GM21717 (cell line): ENCODE results near the gene PFKFB2.

Experiments
- ATAC-seq: cut with Tn5 transposase; IDR thresholded peaks from one replicate; pipeline ENCODE4 v1.9.1; 2021; ENCODE audit warnings: mild to moderate bottlenecking, moderate library complexity; ENCODE audit not compliant: unreplicated experiment

Gene PFKFB2

DNA sequence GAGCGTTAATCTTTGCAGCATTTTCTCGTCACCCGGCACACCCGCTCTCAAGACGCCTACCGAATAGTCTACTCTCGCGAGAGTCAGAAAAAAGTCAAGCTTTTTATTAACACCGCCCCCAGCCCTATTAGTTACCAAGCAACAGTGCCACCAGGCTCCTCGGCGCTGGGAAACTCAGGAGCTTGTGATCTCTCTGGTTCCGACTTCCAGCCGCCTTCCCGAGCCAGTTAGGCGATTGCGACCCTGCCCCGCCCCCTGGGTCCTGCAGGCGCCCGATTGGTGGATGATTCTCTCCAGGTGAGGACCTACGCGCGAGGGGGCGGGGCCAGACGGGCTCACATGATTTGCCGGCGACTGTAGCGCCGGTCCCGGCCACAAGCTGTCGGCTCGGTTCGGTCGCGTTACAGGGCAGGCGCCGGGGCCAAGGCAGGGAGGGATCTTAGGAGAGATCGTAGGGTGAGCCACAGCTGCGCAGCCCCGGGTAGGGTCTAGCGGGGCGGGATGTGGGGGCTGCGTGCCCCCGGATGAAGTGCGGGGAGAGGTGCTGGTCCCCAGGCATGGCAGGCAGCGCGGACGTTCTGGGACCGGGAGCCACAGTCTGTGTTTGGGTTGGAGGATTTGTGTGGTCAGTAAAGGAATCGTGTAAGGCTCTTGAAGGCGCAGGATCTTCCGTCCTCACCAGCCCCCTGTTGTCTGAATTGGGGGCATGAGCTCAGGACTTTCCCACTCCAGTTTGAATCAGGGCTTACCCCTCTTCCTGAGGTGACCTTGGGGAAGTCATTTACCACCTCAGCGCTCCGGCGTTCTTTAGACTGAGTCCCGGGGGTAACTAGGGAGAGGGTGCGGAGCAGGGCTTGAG, at the start of gene PFKFB2:
PFKFB2 (plus strand) TSS at position 365 of the 859 bp plus-strand sequence. CDS start 1,443 bp downstream, outside the sequence.
- ATAC-seq = peak; percentile 76

GRCh38 chr1:207004931-207005830, 47.9 kb upstream of the PFKFB2 start:
- no peak for ATAC-seq

GRCh38 chr1:207006083-207006482, 47.0 kb upstream of the PFKFB2 start:
- ATAC-seq = no peak

- ATAC-seq = no peak
Measured at GRCh38 chr1:207006914-207007313, 46.2 kb upstream of the PFKFB2 start.

DNA sequence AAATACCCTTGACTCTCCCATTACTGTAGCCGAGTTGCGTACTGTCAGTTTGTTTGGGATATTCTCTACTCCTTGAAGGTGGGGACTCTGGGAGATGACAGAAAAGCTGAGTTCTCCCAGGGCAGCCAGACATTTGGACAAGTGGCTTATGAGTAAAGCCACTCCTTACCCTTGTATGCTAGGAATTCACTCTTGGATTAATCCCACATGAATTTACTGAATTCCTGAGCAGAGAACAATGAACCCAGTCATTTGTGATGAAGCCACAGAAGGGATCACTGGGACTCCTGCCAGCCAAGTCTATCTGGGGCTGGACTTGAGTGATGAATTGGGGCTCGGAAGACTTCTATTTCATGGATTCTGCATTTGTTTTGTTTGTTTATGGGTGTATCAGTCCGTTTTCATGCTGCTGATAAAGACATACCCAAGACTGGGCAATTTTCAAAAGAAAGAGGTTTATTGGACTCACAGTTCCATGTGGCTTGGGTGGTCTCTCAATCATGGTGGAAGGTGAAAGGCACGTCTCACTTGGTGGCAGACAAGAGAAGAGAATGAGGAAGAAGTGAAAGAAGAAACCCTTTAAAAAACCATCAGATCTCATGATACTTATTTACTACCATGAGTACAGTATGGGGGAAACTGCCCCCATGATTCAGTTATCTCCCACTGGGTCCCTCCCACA, 45.6 kb upstream of the PFKFB2 start:
- no peak for ATAC-seq

GRCh38 chr1:207009182-207009850, 43.8 kb upstream of the PFKFB2 start:
- no peak for ATAC-seq

- ATAC-seq = no peak
Measured at GRCh38 chr1:207009945-207010344, 43.1 kb upstream of the PFKFB2 start.

DNA sequence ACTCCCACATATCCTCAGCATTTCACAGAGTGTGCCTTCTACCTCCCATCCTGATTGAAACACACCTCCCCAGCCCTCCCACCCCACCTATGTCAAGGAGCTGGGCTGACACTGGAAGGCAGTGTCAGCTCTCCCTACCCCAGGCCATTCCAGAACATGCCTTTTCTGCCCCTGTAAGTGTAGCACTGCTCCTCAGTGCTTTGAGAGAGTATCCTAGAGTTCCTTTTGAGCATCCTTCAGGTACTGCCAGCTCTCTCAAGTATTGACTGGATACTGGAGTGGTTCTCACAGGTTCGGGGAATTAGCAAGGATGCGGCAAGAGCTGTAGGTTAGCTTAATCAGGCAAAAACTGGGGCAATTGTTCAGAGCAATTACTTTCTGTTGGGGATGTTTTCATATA, 42.3 kb upstream of the PFKFB2 start:
- ATAC-seq = no peak

GRCh38 chr1:207013321-207014085, 39.6 kb upstream of the PFKFB2 start:
- ATAC-seq = no peak

GRCh38 chr1:207014728-207015127, 38.3 kb upstream of the PFKFB2 start:
- ATAC-seq = no peak

DNA sequence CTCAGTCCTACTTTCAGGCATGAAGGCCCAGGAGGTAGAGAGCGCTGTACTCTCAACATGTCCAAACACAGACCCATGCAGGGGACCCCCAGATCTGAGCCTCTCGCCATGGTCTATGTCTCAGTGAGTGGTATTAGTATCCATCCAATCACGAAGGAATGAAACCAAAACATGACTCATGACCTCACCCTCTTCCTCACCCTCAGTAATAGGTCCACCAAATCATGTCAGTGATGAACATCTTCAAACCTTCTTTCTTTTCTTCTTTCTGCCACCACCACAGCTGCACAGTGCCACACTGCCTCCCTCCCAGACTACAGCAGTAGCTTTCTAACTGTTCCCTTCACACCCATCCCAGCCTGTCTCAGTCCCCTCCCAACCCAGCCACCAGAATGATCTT, 37.3 kb upstream of the PFKFB2 start:
- no peak for ATAC-seq

DNA sequence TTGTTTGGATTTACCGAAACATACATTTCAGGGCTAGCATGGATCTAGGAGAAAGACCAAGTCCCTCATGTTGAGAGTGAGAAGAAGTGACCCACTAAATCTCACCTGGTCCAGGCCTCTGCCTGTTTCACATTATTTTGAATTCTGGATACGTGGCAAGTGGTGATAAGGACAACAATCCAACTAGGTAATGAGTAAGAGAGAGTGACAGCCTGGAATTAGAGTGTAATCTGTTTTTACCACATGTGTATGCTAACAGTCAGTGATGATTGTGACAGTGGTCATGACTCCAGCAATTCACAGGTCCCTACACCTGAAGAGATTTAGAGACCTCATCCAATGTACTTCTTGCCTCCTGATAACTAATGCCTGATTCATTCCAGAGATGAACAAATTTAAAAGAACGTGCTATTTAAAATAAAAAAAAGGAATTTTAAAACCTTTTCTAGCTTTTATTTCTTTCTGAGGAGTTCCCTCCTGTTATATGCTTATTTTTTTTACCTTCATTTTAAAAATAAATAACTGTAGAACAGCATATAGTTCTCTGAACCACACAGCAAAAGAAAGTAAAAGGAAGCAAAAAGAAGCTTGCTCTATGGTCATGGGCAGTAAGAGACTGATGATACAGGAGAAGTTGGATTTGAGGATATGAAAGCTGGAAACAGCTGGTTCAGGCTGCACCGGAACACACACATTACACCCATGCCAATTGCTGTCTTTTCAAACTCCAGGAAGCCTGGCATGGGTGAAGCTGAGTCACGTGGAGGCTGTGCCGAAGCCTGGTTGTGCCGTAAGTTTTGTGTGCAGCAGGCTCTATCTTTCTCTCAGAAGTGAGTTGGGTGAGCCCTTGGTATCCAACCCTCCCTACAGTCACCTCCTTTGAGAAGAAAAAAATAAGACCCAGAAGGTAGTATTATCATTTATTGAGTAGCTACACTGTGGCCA, 35.2 kb upstream of the PFKFB2 start:
- no peak for ATAC-seq

DNA sequence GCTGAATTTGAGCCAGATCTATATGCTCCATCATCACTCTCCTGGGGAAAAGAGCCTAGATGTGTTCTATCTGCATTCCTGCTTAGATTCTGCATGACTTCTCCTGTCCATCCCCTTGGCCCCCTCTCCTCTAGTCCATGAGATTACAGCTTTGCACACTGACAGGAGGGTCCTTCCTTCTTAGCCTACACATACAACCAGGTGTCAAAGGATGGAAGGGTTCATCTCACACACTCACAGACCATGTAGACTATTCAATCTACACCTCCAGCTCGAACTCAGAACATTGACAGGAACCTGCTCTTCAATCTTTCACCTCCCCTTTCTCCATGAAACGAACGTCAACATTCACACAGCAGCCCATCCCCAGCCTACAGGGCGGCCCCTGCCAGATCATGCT, 34.4 kb upstream of the PFKFB2 start:
- no peak for ATAC-seq

DNA sequence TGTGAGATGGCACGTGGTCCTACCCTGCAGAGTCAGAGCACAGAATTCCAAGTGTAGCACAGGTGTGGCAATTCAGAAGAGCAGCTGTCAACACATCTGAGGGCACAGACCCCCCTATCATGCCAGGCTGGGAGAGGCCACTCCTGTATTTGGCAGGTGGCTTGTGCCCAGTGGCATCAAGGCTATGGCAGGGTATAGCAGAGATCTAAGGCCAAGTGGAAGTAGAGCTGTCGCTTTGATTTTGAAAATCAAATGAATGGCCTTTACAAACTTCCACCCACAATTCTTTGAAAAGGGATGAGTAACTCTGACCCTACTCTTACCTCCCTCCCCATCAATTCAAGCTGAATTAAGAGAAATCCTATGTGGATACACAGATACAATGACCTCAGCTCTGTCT, 33.9 kb upstream of the PFKFB2 start:
- no peak for ATAC-seq

DNA sequence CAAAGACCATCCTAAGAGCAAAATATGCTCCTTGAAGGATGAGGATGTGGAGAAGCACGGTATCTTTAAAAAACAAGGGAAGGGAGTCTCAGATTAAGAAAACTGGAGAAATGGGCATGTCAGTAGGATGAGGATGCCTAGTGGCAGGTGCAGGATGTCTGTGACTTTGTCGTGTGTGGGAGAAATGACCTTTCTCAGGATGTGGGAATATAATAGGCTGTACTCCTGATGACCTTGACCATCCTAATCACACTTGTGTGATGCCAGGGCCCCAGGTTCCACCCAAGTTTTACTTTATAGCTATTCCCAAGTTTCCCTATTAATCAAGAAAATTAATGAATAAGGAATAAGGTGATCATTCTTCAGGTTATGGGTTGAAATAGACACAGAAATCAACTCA, 33.4 kb upstream of the PFKFB2 start:
- no peak for ATAC-seq

GRCh38 chr1:207020065-207020708, 32.9 kb upstream of the PFKFB2 start:
- ATAC-seq = no peak

DNA sequence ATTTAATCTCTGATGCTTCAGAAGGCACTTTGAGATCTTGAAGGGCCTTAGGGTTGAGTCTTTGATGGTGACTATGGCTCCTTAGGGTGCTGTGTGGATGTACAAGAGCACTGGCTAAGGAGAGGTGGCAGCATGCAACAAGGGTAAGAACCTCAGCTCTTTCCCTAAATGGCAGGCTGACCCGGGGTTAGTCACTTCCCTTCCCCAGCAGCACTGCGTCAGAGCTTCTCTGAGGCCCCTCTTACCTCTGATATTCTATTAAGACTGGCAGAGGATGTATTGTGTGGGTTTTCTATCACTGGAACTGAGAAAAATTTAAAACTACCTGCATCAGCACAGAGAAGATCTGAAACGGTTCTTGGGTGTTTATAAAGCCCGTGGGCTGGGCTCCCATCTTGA, 32.4 kb upstream of the PFKFB2 start:
- ATAC-seq = no peak

DNA sequence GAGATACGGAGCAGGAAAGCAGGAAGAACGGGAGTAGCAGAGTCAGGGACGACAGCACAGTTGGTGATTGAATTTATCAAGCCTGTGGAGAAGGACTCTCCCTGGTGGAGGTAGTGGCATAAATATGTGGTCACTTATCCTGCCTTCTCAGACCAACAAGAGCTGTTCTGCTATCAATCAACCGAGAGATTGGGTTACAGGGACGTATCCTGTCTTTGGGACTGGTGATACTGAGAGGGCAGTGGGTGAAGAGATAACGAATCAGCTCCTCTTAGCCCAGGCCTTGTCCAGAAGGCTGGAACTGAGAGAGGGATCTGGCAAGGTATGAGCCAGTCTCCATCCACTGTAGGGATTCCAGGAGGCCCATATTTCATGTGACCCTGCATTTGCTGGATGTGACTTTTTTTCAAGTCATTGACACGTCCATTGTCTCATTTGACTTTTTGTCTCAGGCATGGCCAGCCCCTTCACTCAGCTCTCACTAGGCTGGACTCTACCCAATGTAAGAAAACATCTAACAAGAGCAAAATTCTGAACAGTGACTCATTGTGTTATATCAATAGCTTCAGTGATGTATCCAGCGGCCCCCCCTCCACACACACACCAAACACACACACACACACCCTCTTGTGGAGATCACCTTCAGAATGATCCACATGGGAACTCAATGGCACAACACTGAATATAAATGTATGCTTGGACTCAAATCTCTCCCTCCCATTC, 31.8 kb upstream of the PFKFB2 start:
- ATAC-seq = no peak
